Islet precursor cell (in vitro differentiated cells): Measurements from ENCODE around the gene HNRNPUL2.

Experiments used
- DNase-seq: peaks from one replicate; pipeline ENCODE4 v3.0.0-alpha.2; 2018

HNRNPUL2 gene

DNA sequence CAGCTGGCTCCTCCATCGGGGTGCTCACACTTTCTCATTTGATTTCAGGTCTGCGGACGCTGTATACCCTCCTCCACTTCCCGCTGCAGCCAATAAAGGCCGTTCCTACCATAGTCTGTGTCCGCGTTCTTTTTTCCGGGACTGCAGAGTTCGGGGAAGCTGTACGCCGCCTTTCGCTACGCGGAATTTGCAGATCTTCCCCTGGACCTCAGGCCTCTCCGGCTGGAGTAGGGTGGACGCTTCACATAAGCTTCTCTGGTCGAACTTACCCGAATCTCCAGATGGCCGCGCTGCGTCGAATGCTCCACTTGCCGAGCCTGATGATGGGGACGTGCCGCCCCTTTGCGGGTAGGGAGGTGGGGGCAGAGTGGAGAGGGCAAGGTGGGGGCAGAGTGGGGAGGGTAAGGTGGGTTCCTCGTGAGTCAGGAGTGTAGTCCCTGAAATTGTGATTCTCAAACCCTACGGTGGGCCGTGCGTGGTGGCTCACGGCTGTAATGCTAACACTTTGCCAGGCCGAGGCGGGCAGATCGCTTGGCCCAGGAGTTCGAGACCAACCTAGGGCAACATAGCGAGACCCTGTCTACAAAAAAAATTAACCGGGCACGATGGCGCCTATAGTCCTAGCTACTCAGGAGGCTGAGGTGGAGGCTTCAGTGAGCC, 61.5 kb downstream of the HNRNPUL2 start:
- DNase-seq: no peak

DNA sequence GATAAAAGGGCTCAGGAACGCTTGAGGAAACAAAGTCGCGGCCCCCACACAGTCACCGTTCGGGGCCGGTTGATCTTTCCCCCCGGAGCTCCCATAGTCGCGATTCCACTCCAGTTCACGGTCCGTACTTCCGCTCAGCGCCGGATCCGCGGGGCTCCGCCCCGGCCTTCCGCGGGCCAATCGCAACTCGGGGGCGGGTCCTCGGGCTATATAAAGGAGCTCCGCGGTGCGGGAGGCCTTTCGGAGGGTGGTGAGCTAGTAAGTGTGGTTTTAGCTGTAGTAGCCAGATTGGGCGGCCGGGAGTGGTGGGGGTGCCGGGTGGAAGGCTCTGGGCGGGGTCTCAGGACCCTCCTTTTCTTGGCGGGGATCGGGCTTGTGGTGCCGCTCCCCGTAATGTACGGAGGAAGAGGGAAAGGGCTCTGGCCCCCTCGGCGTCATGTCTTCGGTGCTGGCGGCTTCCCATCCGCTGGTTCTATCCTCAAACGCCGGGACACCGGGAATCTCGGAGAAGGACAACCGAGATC, 62.1 kb downstream of the HNRNPUL2 start, which contains the start of the genes C11orf98 and CSKMT:
C11orf98 (minus strand) TSS at position 136 of the 524 bp plus-strand sequence; CDS start at position 95, 41 bp downstream.
CSKMT (plus strand) TSS at position 238 of the 524 bp plus-strand sequence. CDS start 568 bp downstream, outside the sequence.
- DNase-seq: peak; percentile 97

DNA sequence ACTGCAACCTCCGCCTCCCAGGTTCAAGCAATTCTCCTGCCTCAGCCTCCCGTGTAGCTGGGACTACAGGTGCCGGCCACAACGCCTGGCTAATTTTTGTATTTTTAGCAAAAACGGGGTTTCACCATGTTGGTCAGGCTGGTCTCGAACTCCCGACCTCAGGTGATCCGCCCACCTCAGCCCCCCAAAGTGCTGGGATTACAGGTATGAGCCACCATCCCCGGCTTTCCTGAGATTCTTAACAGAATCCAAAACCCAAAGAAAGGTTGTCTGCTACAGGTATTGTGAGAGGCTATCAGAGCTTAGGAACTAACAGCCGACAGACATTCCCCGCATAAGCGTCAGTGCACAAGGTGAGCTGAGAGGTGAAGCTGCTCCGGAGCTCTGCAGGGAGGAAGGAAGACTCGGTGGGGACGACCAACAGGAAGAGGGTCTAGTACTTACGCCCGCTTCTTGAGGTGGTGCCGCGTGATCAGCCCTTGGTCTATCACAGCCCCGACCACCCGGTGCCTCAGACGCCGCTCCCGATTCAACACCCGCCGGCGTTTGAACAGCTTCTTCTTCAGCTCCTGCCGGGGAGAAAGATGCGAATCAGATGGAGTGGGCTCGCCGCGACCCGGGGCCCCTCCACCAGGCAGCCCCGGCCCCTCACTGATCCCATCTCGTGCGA, 62.7 kb downstream of the HNRNPUL2 start:
- peak; percentile 84 for DNase-seq
